Fibroblast of the conjunctiva (primary cell): ENCODE data around the gene SOX6.

ENCODE experiments used
- DNase-seq: peaks from one replicate; pipeline ENCODE4 v3.0.0-alpha.2; 2010; ENCODE audit warnings: low read depth

Gene SOX6

GRCh38 chr11:16317712-16318111, 38.6 kb downstream of the SOX6 start:
- DNase-seq, result no peak

DNA sequence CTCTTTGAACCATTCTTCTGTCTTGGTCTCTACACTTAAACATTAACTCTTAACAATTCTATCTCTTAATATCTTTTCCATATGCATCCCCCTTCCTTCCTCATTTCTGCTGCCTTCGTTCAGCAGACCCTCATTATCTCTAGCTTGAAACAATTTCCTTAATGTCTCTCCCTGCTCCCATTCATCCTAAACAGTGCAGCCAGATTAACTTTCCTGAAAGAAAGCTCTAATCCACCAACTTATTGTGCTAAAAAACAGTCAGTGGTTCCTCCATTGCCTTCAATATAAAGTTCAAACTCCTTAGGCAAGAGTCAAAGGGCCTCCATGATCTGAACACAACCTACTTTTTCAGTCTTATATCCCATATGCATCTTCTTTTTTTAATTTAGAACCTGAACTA, 42.5 kb downstream of the SOX6 start:
- no peak for DNase-seq

- DNase-seq, result no peak
These were observed 44.0 kb downstream of the SOX6 start for GRCh38 chr11:16312233-16312765.

DNA sequence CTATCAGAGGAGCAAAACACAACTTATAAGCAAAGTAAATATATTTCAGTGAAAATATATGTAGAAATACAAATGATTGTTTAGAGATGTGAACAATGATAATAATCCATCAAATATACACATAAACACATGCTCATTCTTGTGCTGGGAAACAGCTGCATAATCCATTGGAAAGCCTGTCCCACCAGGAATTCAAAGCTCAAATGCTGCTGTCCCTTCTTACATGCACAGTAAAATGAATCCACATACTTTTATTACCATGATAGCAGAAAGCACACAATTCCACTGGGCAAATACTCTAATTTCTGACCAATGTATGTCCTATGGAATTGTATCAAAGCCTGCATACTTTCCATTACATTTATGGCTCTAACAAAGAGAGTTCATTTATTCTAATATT, 44.5 kb downstream of the SOX6 start:
- no peak for DNase-seq

GRCh38 chr11:16310943-16311342, 45.4 kb downstream of the SOX6 start:
- no peak for DNase-seq

GRCh38 chr11:16309226-16309625, 47.1 kb downstream of the SOX6 start:
- DNase-seq, result no peak

- DNase-seq, result no peak
These were observed 54.9 kb downstream of the SOX6 start for GRCh38 chr11:16301462-16301861.

DNA sequence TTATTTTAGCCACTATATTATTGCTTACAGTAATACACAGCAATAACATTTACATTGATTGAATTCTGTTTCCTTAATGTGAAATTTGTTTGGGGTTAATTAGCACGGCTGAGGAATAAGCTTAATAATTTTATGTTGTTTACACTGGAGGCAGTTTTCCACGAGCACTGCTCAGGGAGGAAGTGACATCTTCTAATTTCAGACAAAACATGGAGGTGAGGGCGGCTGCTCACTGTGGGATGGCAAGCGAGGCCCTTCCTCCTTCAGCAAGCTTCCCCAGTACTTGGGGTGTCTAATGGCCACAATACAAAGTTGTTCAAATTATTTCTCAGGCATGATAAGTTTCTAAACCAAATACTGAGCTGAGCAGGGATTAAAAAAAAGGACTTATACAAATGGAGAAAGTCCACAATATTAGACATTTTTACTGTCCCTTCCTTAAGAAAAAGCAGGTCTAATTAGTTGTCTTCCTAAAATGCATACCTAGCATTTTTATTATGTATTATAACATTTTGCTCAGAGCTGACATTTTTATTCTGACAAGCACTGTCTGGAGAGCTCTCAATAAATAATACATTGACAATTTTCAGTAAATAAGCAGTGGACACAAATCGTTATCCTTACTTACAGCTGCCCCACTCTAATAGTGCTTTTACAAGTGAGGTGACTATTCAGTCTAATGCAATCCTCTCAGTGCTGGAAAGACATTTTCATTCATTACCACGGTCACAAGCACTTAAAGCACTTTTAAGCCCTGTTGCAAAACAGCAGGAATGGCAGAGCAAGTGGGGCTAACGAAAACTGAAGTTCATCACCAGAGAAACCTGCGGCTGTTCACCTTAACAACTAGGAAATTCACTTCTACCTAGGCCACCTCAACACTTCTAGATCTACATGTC, 56.2 kb downstream of the SOX6 start:
- no peak for DNase-seq

DNA sequence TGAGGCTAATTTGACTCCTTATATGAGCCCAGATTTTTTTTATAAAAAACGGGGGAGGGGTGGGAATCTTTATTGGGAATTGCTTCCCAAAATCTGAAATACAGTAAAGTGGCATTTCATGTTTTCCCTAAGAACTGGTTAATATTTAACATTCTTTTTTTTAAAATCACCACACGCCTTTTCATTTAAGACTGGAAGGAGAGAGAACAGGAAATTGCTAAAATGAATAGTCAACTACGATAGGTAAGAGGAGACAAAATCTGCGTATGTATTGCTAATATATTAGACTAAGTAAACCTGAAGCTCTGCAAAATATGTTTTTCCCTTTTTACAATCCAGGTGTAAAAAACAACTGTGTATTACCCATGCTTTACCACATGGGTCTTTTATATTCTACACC, 57.0 kb downstream of the SOX6 start:
- DNase-seq, result no peak

- DNase-seq, result no peak
These were observed 59.0 kb downstream of the SOX6 start for GRCh38 chr11:16297332-16297731.

DNA sequence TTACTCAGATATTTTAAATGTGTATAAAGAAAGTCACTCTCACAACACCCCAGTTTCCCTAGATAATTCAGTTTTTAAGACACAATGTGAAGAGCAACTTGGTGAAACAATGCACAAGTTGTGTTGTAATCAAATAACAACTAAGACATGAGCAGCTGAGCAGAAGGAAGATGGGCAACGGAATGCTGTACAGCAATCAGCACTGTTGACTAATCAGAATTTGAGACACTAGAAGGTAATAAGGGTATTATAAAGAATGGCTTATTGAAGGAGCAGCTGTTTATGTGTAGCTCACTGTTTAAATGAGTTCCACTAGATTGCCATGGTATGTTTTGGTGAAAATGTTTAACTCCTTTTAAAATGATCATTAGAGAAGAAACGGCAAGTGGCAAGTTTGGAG, 60.1 kb downstream of the SOX6 start:
- no peak for DNase-seq

GRCh38 chr11:16295592-16295991, 60.8 kb downstream of the SOX6 start:
- DNase-seq, result no peak

DNA sequence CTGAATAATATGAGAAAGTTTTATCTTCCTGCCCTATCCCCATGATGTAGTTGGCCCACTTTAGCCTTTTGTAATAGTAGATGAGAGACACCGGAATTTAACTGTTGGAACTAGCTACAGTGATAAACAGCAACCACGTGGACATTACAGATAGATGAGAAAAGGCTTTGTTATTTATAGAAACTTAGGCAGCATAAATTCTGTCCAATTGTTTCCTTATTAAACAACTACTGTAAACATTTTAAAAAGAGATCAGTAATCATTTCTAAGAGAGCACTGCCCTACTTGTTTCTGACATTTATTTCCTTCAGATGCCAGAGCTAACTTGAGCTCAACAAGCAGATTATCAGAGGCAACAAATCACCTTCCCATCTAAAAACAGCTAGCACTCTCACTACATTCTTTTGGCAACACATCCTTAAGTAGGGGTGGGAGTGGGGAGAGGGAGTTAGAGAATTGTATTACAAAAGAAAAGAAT, 63.1 kb downstream of the SOX6 start:
- DNase-seq, result no peak

DNA sequence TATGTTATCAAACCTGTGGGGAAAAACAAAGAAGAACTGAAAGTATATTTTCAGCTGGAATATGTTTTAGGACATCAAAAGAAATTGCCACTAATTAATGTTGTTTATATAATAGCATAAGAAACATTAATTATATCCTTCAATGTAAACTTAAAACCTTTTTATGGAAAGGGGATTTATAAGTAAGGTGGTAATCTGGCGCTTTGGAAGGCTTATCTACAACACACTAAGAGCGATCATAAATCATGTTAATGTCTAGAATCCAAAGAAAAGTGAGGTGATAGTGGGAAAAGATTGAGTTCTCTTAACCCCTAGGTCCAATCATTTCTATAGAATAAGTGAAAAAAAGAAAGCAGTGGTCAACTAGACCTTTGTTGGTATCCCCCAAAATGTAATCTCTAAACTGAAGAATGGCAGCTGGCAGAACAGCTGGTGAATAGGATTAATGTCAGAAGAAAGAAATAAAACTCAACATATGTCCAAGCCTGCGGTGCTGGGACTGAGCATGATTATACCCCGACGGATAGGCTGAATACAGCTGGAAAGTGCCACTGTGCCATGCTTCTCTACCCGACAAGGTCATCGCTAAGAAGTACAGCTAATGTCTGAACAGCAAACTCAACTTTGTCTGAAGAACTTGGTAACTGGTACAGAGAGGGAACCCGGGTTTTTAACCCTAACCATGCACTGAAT, 64.0 kb downstream of the SOX6 start:
- no peak for DNase-seq

- DNase-seq, result no peak
These were observed 64.6 kb downstream of the SOX6 start for GRCh38 chr11:16291729-16292128.

DNA sequence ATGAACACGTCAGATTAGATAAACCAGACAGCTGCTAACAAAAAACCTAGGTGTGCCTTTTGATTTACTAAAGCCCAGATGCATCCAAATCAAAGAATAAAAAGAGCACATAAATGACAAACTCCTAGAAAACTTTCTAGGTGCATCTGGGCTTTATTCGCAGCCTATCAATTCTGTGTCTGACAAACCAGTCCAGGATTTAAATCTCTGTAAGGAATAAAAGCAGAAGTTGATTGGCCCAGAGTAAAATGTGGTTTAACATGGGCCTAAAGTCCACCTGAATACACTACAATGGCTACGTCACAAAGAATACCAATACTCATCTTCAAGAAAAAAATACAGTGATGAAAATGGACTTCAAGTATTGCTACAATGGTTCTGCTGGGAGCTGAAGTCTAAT, 66.8 kb downstream of the SOX6 start:
- no peak for DNase-seq

DNA sequence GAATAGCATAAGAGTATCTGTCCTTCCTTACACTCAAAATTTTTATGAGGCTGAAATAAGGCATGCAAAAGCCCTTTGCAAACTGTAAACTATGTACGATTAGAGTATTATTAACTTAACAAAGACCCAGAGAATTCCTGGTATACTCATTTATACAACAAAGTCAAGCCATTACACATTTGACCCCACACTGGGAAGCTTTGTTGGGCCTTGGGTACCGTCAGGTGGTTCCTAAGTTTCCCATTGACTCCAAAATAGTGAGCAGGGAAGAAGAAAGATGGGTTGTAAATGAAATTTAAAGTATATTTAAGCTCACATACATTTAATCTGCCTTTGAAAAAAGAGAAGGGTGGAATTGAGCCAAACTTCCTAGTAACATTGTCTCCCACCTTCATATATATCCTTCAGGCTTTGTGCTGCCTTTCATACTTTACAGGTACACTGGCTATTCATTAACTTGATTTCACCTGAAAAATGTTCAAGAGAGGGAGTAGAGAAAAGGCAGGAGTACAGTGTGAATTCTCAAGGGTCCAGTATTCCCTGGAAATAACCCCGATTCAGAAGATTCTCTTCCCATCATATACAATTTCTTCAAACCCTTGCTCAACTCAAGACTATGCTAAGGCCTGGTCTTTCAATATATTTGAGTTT, 68.6 kb downstream of the SOX6 start:
- DNase-seq, result no peak

DNA sequence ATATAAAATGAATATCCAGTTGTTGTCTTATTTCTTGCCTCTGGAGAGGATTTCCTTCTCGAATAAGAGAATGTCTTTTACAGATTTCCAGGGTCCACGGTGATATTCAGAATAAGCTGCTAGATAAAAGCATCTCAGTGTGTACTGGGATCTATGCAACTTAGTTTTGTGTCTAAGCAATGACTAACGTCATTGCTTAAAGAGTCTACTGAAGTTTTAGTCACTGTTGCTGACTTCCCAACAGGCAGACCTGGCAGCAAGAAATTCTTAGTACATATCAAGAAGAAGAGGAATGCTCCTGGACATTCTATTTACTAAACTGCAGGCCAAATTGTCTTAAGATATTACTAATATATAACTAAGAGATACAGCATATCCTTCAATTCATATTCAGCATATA, 70.3 kb downstream of the SOX6 start:
- no peak for DNase-seq

GRCh38 chr11:16280256-16280682, 76.1 kb downstream of the SOX6 start:
- no peak for DNase-seq

DNA sequence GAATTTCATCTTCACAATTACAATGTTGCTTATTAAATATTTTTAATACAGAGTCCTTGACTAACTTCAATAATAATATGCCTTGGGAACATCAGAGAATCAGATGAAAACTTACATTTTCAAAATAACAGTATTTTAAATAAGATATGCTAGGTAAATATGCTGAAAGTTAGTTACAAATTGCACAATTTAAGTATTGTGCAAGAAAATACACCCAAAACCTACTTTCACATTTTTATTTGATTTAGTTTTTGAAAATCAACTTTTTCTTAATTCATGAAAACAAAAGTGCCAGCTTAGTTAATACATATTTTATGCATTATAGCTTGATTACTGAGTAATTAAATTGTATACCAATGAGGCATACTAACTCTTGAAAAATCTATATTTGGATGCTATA, 76.8 kb downstream of the SOX6 start:
- no peak for DNase-seq

- no peak for DNase-seq
These were observed 77.4 kb downstream of the SOX6 start for GRCh38 chr11:16278979-16279378.

DNA sequence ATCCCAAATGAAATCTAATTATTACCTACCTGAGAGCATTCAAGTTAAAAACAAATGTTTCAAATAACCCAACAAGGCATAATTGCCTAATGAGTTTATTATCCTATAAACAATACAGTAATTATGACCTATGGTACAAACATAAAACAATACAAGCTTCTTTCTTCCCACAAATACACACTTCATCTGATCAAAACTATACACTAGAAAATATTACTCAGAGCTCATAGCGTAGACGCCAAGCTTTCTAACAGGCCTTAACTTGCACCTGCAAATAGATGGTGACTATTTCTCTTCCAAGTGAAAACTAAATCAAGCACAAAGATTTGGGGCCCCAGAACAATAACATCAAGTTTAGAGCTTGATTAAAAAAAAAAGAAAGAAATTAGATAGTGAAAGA, 78.1 kb downstream of the SOX6 start:
- DNase-seq, result no peak

- DNase-seq, result no peak
These were observed 80.1 kb downstream of the SOX6 start for GRCh38 chr11:16276251-16276650.
